Measurements from ENCODE around the gene FHDC1. TPM values are rescaled to one million over a fixed set of nuclear protein-coding genes. Genes with fewer than 3 reads are reported as not detected.

The FHDC1 gene
- polyA plus RNA-seq, 3 donors, result 0.21 TPM; not detected in 2

DNA sequence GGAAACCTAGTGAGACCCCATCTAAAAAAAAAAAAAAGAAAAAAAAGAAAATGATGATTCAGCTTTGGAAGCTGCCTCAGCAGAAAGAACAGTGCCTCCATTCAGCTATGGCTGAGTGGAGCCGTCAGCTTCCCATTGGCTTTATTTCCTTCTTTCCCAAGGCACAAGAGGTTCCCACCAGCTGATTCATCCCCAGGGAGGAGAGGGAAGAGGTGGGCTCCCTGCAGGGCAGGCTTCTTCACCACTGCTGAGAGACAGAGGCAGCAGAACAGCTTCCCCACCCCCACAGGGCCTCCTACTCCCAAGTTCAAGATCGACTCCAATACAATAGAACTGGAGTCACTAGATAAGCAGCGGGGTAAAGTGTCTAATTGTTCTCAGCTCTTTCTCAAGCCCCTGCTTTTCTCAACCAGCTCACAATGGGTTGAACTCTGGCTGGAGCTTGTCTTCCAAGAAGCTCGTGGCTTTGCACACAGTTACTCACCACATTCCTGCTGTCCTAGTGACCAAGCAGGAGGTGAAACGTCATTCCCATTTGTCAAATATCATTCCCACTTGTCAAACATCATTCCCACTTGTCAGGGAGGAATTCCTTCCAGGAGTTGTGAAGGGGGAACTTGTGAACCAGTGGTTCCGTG, 47.8 kb downstream of the FHDC1 start:
- no peaks in the 10 kb centered on the region for H3K36me3 ChIP-seq (replicated peaks in 1 of 2; ENCODE audit: control insufficient read depth in 1 of 2, insufficient read depth in 2 of 2, low read length in 2 of 2)
- H3K9me3 ChIP-seq (replicated peaks in 1 of 2; ENCODE audit: control insufficient read depth in 1 of 2, insufficient read depth in 1 of 2, low read length in 2 of 2), result no peaks in the 10 kb centered on the region
- no peaks in the 10 kb centered on the region for H3K27me3 ChIP-seq (ENCODE audit: control insufficient read depth in 2 of 2, insufficient read depth in 2 of 2, low read length in 2 of 2)
- intact Hi-C loops (cut with micrococcal nuclease), result no loop called here
- no peaks in the 10 kb centered on the region for H3K36me3 Mint-ChIP-seq
- no peaks in the 10 kb centered on the region for H4K20me1 ChIP-seq (ENCODE audit: insufficient read depth, low read length)
- no peak overlapping the region for H2AFZ ChIP-seq (ENCODE audit: insufficient read depth, low read depth, low read length, poor library complexity, severe bottlenecking)
- no peak overlapping the region for H3K4me3 Mint-ChIP-seq
- WGBS (ENCODE audit: insufficient coverage), result 94% methylated on average over 4 of the region's 6 CpGs
- no peak for DNase-seq
- H3K9me3 Mint-ChIP-seq, result peaks cover 0 to 3% (median 0%) of the 10 kb centered on the region in 7 donors
- no peak overlapping the region for H3K9ac ChIP-seq (ENCODE audit: insufficient read depth, low read length, poor library complexity, severe bottlenecking)
- H3K27me3 Mint-ChIP-seq (ENCODE audit: low read depth in 3 of 3), result peaks cover 0 to 10% (median 3%) of the 10 kb centered on the region in 3 donors
- no peak overlapping the region for H3K4me2 ChIP-seq (replicated peaks; ENCODE audit: extremely low read depth, low read length, poor library complexity, severe bottlenecking)
- H3K27ac Mint-ChIP-seq, result no peak overlapping the region
- TF ChIP-seq, protein P1, sequence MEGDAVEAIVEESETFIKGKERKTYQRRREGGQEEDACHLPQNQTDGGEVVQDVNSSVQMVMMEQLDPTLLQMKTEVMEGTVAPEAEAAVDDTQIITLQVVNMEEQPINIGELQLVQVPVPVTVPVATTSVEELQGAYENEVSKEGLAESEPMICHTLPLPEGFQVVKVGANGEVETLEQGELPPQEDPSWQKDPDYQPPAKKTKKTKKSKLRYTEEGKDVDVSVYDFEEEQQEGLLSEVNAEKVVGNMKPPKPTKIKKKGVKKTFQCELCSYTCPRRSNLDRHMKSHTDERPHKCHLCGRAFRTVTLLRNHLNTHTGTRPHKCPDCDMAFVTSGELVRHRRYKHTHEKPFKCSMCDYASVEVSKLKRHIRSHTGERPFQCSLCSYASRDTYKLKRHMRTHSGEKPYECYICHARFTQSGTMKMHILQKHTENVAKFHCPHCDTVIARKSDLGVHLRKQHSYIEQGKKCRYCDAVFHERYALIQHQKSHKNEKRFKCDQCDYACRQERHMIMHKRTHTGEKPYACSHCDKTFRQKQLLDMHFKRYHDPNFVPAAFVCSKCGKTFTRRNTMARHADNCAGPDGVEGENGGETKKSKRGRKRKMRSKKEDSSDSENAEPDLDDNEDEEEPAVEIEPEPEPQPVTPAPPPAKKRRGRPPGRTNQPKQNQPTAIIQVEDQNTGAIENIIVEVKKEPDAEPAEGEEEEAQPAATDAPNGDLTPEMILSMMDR (IDR thresholded peaks at IDR 0.05), result no peak
- no peaks in the 10 kb centered on the region for H3K4me1 ChIP-seq (ENCODE audit: control insufficient read depth in 1 of 2, insufficient read depth in 2 of 2, low read length in 2 of 2)
- H3K4me3 ChIP-seq (replicated peaks in 1 of 3; ENCODE audit: low read depth in 2 of 3, low read length in 3 of 3), result no peak overlapping the region
- H3K27ac ChIP-seq (ENCODE audit: low read depth in 1 of 2, low read length in 2 of 2), result no peak overlapping the region
- no peaks in the 10 kb centered on the region for H3K79me2 ChIP-seq (ENCODE audit: insufficient read depth, low read length)
- H3K4me1 Mint-ChIP-seq, result no peaks in the 10 kb centered on the region

DNA sequence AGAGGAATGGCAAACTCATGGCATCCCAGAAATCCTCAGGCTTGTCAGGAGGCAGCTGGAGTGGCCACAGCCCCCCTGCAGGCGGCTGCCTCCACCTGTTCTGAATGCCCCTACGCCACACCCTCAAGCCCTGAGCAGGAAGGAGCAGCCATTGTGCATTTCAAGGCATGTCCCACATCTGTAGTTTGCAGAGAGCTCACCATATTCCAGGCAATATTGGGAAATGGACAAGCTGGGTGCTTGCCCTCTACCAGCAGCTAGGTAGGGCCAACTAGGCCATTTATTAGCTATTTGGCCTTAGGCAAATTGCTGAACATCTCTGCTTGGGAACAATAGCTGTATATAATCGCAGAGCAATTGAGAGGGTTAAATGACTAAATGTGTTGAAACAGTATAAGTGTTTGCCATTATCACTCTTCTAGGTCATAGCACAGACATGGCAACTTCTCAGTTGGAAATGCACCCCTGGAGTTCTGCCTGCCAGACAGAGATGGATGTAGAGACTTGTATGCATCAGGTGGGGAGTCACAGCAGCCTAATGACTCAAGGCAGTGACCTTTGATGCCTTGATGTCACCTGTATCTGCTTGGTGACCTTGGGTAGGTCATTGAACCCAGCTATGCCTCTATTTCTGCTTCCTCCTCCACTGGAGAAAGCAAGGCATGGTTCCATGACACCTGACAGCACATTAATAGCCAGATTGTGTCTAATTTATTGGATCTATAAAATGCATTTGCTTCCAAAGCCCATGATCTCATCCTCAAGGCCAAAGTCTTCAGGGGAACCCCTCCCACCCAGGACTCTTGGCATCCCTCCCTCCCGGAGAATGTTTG, 52.8 kb downstream of the FHDC1 start:
- Histone ChIP-seq H3K4me2 (replicated peaks; ENCODE audit: extremely low read depth, low read length, poor library complexity, severe bottlenecking) (no peak overlapping the region), H3K4me3 (replicated peaks in 1 of 3; ENCODE audit: low read depth in 2 of 3, low read length in 3 of 3) (no peak overlapping the region), H3K9ac (ENCODE audit: insufficient read depth, low read length, poor library complexity, severe bottlenecking) (no peak overlapping the region), H2AFZ (ENCODE audit: insufficient read depth, low read depth, low read length, poor library complexity, severe bottlenecking) (no peak overlapping the region), H3K27ac (ENCODE audit: low read depth in 1 of 2, low read length in 2 of 2) (no peak overlapping the region), H3K27me3 (ENCODE audit: control insufficient read depth in 2 of 2, insufficient read depth in 2 of 2, low read length in 2 of 2) (no peaks in the 10 kb centered on the region), H3K4me1 (ENCODE audit: control insufficient read depth in 1 of 2, insufficient read depth in 2 of 2, low read length in 2 of 2) (no peaks in the 10 kb centered on the region), H3K36me3 (replicated peaks in 1 of 2; ENCODE audit: control insufficient read depth in 1 of 2, insufficient read depth in 2 of 2, low read length in 2 of 2) (no peaks in the 10 kb centered on the region), H3K79me2 (ENCODE audit: insufficient read depth, low read length) (no peaks in the 10 kb centered on the region), H4K20me1 (ENCODE audit: insufficient read depth, low read length) (no peaks in the 10 kb centered on the region), H3K9me3 (replicated peaks in 1 of 2; ENCODE audit: control insufficient read depth in 1 of 2, insufficient read depth in 1 of 2, low read length in 2 of 2) (no peaks in the 10 kb centered on the region)
- Mint-ChIP-seq H3K4me1 (no peaks in the 10 kb centered on the region), H3K27ac (no peak overlapping the region), H3K4me3 (no peak overlapping the region), H3K36me3 (no peaks in the 10 kb centered on the region), H3K9me3 (peaks cover 0 to 3% (median 0%) of the 10 kb centered on the region in 7 donors), H3K27me3 (ENCODE audit: low read depth in 3 of 3) (peaks cover 0 to 12% (median 3%) of the 10 kb centered on the region in 3 donors)
- intact Hi-C loops (cut with micrococcal nuclease), result no loop called here
- TF ChIP-seq, protein P1 (IDR thresholded peaks at IDR 0.05), result no peak
- 100% methylated on average over 1 of the region's 4 CpGs for WGBS (ENCODE audit: insufficient coverage)
- DNase-seq, result no peak
